HG03066 (cell line): ENCODE data around the gene RAB11FIP5.

Source experiments
- ATAC-seq: cut with Tn5 transposase; IDR thresholded peaks from one replicate; pipeline ENCODE4 v1.9.1; 2021; ENCODE audit warnings: low read depth; ENCODE audit not compliant: unreplicated experiment

RAB11FIP5 gene

GRCh38 chr2:73035899-73036711 is 76.6 kb downstream of the RAB11FIP5 start:
- no peak for ATAC-seq

GRCh38 chr2:73034661-73035375 is 77.9 kb downstream of the RAB11FIP5 start:
- no peak for ATAC-seq

GRCh38 chr2:73033766-73034381 is 78.9 kb downstream of the RAB11FIP5 start:
- ATAC-seq: no peak

- no peak for ATAC-seq
Measured at GRCh38 chr2:73033142-73033765, 79.5 kb downstream of the RAB11FIP5 start.

GRCh38 chr2:73032702-73033097 is 80.0 kb downstream of the RAB11FIP5 start:
- ATAC-seq: no peak

- no peak for ATAC-seq
Measured at GRCh38 chr2:73031725-73032701, 80.7 kb downstream of the RAB11FIP5 start.

GRCh38 chr2:73031095-73031678 is 81.6 kb downstream of the RAB11FIP5 start:
- no peak for ATAC-seq

- no peak for ATAC-seq
Measured at GRCh38 chr2:73028841-73029240, 83.9 kb downstream of the RAB11FIP5 start.

GRCh38 chr2:73027340-73027739 is 85.4 kb downstream of the RAB11FIP5 start:
- no peak for ATAC-seq

GRCh38 chr2:73023497-73023896 is 89.3 kb downstream of the RAB11FIP5 start:
- ATAC-seq: no peak
